GM13977 (cell line): ENCODE measurements around the gene FLYWCH1.

Experiments used
- DNase-seq: peaks from one replicate; pipeline ENCODE4 v3.0.0; 2012; ENCODE audit warnings: low spot score
- CTCF ChIP-seq: IDR thresholded peaks from 2 replicates; pipeline ENCODE4 v1.5.1; 2012; ENCODE audit warnings: mild to moderate bottlenecking, control low read depth; ENCODE audit not compliant: insufficient read depth; ENCODE audit errors: extremely low read depth, missing control alignments
- in situ Hi-C: fragments of 300-500 bp; cut with MboI; formaldehyde crosslinking; loops from one replicate; pipeline ENCODE4 v1.12.0; 2022; ENCODE audit warnings: low sequenced_read_pairs, low pct_unique_long_range_greater_than_20kb, mixed read lengths, inconsistent platforms; ENCODE audit not compliant: unreplicated experiment

The FLYWCH1 gene

GRCh38 chr16:2952679-2953078 lies 40.9 kb downstream of the FLYWCH1 start:
- no peak for TF ChIP-seq CTCF
- DNase-seq: no peak
- in situ Hi-C loops: no loop called here

GRCh38 chr16:2953706-2954627 lies 42.2 kb downstream of the FLYWCH1 start:
- DNase-seq: no peak
- in situ Hi-C loops: no loop called here
- TF ChIP-seq CTCF: no peak

GRCh38 chr16:2954656-2955381 lies 43.1 kb downstream of the FLYWCH1 start:
- no peak for TF ChIP-seq CTCF
- in situ Hi-C loops: no loop called here
- DNase-seq: no peak

GRCh38 chr16:2955438-2955778 lies 43.7 kb downstream of the FLYWCH1 start:
- in situ Hi-C loops: no loop called here
- TF ChIP-seq CTCF: no peak
- DNase-seq: no peak

- in situ Hi-C loops: no loop called here
- no peak for TF ChIP-seq CTCF
Measured at GRCh38 chr16:2955779-2956578, 44.2 kb downstream of the FLYWCH1 start.

GRCh38 chr16:2956579-2956956 lies 44.8 kb downstream of the FLYWCH1 start:
- TF ChIP-seq CTCF: no peak
- in situ Hi-C loops: no loop called here
- no peak for DNase-seq

More at GRCh38 chr16:2955779-2956578, 44.2 kb downstream of the FLYWCH1 start:
- DNase-seq: no peak
